Measurements from ENCODE around the gene MEGF8. TPM values are rescaled to one million over a fixed set of nuclear protein-coding genes. Genes with fewer than 3 reads are reported as not detected.
"Not testable (repeated sequence)": the region's sequence is repeated elsewhere in the genome, so short reads cannot be mapped to it uniquely, and the experiment has no call there.

Gene MEGF8
- total RNA-seq, 1 experiment from 2014 or later, result 8.8 TPM

DNA sequence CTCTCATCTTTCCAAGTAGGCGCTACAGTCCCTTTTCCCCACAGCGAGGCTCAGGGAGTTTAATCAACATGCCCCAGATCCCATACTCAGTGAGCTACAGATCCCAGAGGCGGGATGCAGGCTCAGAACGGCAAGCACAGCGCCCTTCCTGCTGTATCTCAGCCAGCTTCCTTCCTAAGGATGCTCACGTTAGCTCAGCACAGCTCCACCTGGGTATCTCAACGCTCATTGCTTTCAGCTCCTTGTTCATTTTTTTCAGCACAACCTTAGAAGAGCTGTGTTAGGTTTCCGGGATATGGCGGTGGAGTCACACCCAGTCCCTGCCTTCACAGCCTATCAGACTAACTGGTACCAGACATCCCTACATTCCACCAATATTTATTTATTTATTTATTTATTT is 3.1 kb upstream of the MEGF8 start:
- in situ Hi-C loops (cut with HindIII; ENCODE audit: low pct_unique_long_range_greater_than_20kb, low sequenced_read_pairs), result no loop called here
- DNase-seq (ENCODE audit: low read depth, low spot score), result no peak

DNA sequence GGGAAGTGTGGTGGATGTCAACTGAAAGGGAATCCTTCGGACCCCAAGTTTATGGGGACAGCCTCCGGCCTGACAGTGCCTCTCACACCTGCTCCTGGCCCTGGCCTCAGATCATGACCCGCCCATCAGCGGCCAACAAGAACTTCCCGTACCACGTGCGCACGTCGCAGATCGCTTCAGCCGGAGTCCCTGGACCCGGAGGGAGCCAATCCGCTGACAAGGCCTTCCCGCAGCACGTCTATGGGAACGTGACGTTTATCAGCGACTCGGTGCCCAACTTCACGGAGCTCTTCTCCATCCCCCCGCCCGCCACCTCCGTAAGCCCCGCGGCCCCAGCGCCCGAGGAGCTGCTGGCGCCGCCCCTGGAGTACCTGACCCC is 2.0 kb upstream of the MEGF8 start:
- in situ Hi-C loops (cut with HindIII; ENCODE audit: low pct_unique_long_range_greater_than_20kb, low sequenced_read_pairs), result no loop called here
- no peak for DNase-seq (ENCODE audit: low read depth, low spot score)

DNA sequence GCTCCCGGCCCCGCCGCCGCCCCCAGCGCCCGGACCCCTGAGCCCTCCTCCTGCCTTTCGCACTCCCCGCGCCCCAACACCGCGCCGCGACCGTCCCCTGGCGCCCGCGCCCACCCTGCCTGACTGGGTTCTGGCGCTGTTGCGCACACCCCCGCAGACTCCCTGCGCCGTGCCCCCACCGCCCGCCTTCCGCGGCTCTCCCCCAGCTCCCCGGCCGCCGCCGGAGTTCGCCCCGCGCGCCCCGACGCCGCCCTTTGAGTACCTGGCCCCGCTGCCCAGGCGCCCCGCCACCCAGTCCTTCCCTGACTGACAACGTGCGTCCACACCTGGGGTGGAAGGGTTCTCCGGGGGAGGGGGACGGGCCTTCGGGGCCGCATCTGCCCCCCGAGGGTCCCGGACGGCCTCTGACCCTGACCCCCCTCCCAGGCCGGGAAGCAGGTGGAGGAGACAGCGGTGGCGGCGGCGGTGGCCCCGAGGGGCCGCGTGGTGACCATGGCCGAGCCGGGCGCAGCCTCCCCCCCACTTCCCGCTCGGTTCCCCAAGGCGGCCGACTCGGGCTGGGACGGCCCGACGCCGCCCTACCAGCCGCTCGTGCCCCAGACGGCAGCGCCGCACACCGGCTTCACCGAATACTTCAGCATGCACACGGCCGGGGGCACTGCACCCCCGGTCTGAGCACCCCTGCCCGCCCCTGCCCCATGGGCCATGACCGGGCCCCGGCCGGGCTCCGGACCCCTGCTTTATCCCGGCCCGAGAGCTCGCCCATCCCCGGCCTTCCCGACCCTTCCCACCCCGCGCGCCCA is 1.4 kb upstream of the MEGF8 start:
- in situ Hi-C loops (cut with HindIII; ENCODE audit: low pct_unique_long_range_greater_than_20kb, low sequenced_read_pairs), result no loop called here
- DNase-seq (ENCODE audit: low read depth, low spot score), result no peak

DNA sequence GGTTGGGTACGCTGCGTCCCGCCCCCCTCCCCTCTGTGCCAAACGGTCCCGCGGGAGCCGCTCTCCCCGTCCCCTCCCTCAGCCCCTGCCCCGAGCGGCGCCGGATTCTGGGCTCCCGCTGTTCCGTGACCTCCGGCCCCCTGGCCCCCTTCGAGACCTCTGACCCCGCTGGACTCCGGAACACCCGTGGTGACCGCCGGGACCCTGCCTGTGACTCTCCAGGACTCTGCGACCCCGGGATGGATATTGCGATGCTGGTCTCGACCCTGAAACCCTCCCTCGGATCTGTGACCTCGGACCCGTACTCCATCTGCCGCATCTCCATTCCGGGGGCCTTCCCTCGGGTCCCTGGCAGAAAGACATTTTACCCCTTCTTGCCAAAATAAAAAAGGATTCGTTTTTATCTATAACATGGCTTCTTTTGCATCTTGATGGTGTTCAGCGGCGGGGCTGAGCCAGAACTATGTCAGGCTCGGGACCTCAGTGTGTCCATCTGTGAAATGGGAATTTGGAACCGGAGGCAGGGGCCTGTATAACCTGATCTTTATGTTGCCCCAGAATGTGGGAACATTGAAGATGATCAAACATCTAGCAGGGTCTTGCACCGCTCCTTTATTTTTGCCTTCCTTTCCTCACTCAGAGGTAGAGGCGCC is 654 bp upstream of the MEGF8 start:
- no peak for DNase-seq (ENCODE audit: low read depth, low spot score)
- in situ Hi-C loops (cut with HindIII; ENCODE audit: low pct_unique_long_range_greater_than_20kb, low sequenced_read_pairs), result no loop called here

DNA sequence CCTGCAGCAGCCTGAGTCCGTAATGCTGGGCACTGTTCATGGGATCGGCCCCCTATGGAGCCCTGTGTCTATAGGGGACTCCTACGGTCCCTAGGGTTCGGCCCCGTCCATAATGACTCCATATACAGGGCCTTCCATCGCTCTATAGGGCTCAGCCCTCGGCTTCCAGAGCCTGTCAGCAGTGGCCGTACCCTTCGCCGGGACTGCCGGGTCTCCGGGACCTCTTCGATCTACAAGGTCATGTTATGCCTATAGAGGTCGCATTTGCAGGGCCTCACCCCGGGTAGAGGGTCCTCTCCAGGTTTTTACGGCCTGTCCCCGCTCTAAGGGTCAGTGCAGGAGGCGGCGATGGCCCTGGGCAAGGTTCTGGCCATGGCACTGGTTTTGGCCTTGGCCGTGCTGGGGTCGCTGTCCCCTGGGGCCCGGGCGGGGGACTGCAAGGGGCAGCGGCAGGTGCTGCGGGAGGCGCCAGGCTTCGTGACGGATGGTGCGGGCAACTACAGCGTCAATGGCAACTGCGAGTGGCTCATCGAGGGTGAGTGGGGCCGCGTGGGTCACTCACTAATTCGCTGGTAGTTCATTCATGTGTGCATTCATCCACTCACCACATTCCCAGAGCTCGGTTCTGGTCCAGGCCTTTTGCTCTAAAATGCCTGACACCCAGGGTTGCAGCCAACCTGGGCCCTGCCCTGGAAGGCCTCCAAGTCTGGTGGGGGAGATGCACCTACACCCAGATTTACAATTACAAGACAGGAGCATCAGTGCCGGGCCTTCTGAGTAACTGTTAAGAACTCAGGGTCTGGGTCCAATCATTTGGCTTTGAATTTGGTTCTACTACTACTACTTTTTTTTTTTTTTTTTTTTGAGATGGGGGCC is 699 bp downstream of the MEGF8 start:
- DNase-seq (ENCODE audit: low read depth, low spot score), result peak; percentile 8
- in situ Hi-C loops (cut with HindIII; ENCODE audit: low pct_unique_long_range_greater_than_20kb, low sequenced_read_pairs), result no loop called here

DNA sequence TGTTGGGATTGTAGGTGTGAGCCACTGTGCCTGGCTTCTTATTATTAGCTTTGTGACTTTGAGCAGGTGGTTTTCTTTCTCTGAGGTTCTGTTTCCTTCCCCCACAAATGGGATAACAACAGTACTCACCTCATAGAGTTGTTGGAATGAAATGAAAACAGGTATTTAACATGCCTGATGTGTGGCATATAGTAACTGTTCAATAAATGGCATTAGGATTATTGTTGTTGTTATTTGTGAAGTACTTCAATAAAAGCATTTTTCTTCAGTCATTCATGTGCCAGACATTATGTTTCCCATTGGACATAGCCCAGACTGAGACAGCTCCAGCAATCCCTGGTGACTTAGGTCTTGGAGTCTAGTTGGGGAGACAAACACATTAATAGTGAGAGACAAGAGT is 1.5 kb downstream of the MEGF8 start:
- DNase-seq (ENCODE audit: low read depth, low spot score), result no peak
- in situ Hi-C loops (cut with HindIII; ENCODE audit: low pct_unique_long_range_greater_than_20kb, low sequenced_read_pairs), result no loop called here

DNA sequence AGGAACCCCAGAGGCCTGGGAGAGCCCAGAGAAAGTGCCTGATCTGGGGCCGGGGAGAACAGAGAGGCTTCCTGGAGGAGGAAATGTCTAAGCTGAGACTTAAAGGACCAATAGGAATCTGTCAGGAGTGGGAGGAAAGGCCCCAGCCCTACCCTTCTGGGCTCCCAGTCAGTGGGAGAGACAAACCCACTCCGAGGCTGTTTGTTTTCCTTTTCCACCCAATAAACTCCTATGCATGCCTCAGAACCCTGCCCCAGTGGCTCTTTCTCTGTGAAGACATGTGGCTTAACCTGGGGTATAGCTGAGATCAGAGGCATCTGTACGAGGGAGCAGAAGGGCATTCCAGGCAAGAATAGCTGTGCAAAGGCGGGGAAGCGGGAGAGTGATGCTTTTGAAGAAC is 1.9 kb downstream of the MEGF8 start:
- in situ Hi-C loops (cut with HindIII; ENCODE audit: low pct_unique_long_range_greater_than_20kb, low sequenced_read_pairs), result no loop called here
- no peak for DNase-seq (ENCODE audit: low read depth, low spot score)

DNA sequence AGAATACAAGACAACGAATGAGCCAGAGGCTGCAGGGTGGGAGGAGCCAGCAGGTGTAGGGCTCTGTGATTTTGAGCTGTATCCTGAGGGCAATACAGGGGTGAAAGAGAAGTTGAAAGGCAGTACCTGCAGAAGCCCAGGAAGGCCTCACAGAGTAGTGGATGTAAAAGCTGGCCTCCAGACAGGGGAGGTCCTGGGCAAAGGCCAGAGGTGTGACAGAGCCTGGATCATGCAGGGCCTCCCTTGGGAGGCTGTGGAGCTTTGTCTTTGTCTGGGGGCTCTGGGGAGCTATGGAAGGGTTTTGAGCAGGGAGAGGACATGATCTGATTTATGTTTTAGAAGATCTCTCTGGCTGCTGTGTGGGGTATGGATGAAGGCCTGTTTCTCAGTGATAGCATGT is 2.7 kb downstream of the MEGF8 start:
- in situ Hi-C loops (cut with HindIII; ENCODE audit: low pct_unique_long_range_greater_than_20kb, low sequenced_read_pairs), result no loop called here
- DNase-seq (ENCODE audit: low read depth, low spot score), result no peak

DNA sequence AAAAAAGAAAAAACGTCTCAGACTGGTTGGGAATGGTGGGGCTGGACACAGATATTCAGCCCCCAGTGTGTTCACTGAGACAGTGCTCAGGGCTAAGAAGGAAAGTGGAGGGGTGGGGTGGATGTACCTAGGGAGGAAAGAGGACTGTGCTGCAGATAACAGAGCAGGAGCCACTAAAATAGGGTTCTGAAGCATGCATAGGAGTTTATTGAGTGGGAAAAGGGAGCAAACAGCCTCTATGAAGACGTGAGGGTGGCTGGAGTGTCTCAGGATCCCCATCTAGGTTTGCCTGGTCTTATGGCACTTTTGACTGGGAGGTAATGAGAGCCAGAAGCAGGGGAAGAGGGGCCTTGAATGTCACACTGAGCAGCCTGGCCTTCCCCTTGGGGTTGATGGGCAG is 3.4 kb downstream of the MEGF8 start:
- no peak for DNase-seq (ENCODE audit: low read depth, low spot score)
- in situ Hi-C loops (cut with HindIII; ENCODE audit: low pct_unique_long_range_greater_than_20kb, low sequenced_read_pairs), result no loop called here

DNA sequence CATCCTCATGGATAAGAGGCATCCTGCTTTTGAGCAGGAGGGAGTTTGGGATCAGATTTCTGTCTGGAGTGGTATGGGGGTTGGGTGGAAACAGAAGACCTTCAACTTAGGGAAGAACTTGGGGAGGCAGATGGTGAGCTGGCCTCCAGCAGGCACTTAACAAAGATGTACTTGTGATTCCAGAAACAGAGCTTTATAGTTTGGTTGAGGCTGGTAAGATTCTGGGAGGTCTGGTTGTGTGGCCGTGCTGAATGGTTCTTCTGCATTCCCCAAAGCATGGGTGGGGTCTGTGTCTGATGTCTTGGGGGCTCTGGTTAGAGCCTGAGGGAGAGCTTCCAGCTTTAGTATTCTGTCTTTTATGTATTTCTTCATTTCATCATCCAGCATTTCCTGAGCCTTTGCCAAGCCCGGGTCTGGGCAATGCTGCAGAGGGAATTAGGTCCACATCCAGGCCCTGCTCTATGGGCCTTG is 4.8 kb downstream of the MEGF8 start:
- in situ Hi-C loops (cut with HindIII; ENCODE audit: low pct_unique_long_range_greater_than_20kb, low sequenced_read_pairs), result no loop called here
- DNase-seq (ENCODE audit: low read depth, low spot score), result peak; percentile 62

DNA sequence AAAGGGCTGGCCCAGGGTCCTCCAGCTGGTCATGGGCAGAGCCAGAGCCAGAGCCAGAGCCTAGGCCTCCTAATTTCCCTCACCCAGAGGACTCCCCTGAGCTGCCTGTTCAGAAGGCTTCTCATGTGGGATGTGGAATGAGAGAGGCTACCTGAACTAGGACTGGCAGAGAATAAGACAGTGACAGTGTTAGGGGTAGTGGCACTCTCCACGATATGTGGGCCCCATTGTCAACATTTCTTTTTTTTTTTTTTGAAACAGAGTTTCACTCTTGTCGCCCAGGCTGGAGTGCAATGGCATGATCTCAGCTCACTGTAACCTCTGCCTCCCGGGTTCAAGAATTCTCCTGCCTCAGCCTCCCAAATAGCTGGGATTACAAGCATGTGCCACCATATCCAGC is 5.9 kb downstream of the MEGF8 start:
- in situ Hi-C loops (cut with HindIII; ENCODE audit: low pct_unique_long_range_greater_than_20kb, low sequenced_read_pairs); DNase-seq (ENCODE audit: low read depth, low spot score): not testable (repeated sequence)

DNA sequence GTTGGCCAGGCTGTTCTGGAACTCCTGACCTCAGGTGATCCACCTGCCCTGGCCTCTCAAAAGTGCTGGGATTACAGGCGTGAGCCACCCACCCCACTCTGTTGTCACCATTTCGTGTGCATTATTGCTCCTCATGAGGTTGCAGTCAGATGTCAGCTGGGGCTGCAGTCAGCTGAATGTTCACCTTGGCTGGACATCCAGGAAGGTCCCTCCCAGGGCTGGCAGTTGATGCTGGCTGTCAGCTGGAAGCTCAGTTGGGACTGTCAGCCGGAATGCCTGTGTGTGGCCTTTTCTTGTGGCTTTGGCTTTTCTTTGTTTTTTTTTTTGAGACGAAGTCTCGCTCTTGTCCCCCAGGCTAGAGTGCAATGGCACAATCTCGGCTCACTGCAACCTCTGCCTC is 6.6 kb downstream of the MEGF8 start:
- in situ Hi-C loops (cut with HindIII; ENCODE audit: low pct_unique_long_range_greater_than_20kb, low sequenced_read_pairs), result no loop called here
- DNase-seq (ENCODE audit: low read depth, low spot score), result no peak

DNA sequence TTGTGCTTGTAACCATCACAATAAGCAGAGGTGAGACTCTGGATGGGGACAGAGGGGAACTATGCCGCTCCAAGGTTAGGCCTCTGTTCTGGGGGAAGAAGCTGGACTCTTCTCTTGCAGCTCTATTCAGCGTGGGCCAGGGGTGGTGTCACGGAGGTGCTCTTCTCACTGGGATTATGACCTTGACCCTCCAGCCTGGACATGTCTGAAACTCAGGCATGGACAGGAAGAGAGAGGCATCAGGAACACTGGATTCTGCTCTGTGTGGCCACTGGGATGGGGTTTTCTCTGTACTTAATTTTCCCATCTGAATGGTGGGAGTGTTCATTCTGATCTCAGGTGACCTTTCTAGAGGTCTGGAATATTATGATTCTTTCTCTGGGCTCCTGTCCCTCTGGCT is 7.6 kb downstream of the MEGF8 start:
- DNase-seq (ENCODE audit: low read depth, low spot score), result no peak
- in situ Hi-C loops (cut with HindIII; ENCODE audit: low pct_unique_long_range_greater_than_20kb, low sequenced_read_pairs), result no loop called here

DNA sequence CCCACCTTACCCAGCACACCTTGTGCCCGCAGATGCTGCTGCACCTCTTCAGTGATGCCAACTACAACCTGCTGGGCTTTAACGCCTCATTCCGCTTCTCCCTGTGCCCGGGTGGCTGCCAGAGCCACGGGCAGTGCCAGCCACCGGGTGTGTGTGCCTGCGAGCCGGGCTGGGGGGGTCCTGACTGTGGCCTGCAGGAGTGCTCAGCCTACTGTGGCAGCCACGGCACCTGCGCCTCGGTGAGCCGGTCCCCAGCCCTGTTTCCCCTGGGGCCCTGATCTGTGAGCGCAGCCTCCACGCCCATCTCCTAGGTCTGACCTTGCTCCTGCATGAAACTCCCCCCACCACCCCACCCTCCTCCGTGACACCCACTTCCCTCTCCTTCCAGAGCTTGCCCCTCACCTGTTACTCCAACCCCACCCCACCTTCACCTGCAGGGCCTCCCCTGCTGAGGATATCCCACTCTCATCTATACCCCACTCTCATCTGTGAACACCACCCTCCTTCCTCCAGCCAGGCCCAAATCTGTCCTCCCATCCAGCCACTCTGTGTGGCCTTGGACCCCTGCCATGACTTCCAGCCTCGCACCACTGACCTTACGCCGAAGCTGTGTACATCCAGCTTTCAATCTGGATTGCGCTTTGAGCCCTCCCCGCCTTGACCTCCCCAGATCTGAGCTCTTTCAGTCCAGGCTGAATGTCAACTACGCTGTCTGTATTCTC is 8.7 kb downstream of the MEGF8 start:
- DNase-seq (ENCODE audit: low read depth, low spot score), result no peak
- in situ Hi-C loops (cut with HindIII; ENCODE audit: low pct_unique_long_range_greater_than_20kb, low sequenced_read_pairs), result no loop called here

DNA sequence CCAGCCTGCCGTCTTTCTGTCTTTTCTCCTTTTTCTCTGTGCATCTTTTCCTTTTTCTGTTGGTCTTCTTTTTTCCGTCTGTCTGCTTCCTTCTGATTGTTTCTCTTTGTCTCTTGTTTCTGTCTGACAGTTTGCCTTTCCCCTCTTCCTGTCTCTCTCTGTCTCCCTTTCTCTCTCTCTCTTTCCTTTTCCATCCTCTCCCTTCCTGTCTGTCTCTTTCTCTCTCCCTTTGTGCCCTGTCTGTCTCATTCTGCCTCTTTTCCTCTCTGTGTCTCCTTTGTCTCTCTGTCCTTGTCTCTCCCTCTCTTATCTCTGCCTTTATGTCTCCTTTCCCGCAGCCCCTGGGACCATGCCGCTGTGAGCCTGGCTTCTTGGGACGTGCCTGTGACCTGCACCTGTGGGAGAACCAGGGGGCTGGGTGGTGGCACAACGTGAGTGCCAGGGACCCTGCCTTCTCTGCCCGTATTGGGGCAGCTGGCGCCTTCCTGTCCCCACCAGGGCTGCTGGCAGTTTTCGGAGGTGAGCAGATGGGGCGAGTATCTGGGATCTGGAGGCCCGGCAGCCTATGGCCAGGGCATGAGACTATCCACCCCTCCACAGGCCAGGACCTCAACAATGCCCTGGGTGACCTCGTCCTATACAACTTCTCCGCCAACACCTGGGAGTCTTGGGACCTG is 9.4 kb downstream of the MEGF8 start:
- in situ Hi-C loops (cut with HindIII; ENCODE audit: low pct_unique_long_range_greater_than_20kb, low sequenced_read_pairs), result no loop called here

DNA sequence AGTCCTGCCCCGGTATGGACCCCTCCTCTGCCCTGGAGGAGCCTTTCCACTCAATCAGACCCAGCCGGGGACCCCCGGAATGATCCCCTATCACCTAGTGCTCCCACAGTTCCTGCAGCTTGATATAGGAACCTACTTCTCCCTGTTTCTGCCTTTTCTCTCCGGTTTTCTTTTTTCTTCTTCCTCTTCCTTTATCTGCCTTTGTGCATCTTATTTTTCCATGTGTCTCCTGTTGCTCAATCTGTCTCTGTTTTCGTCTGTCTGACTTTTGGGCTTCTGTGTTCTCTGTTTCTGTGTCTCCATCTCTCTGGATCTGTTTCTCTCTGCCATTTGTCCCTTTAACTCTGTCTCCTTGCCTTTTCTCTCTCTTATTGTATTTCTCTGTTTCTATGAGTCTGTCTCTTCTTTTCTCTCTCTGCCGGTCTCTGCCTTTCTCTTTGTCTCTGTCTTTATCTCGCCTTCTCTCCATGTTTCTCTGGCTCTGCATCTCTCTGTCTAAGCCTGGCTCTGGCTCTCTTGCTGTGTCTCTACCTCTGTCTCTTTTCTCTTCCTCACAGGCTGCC is 10.0 kb downstream of the MEGF8 start:
- no peak for DNase-seq (ENCODE audit: low read depth, low spot score)
- in situ Hi-C loops (cut with HindIII; ENCODE audit: low pct_unique_long_range_greater_than_20kb, low sequenced_read_pairs), result no loop called here

More for the DNA sequence above, 9.4 kb downstream of the MEGF8 start:
- no peak for DNase-seq (ENCODE audit: low read depth, low spot score)

DNA sequence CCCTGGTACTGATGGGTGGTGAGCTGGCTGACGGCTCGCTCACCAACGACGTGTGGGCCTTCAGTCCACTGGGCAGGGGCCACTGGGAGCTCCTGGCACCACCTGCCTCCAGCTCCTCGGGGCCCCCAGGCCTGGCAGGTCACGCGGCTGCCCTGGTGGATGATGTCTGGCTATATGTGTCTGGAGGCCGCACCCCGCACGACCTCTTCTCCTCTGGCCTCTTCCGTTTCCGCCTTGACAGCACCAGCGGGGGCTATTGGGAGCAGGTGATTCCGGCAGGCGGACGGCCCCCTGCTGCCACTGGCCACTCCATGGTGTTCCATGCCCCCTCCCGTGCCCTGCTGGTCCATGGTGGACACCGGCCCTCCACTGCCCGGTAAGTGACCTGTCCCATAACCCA is 10.5 kb downstream of the MEGF8 start:
- in situ Hi-C loops (cut with HindIII; ENCODE audit: low pct_unique_long_range_greater_than_20kb, low sequenced_read_pairs), result no loop called here
- DNase-seq (ENCODE audit: low read depth, low spot score), result no peak

Data from SK-MEL-5 (cell line).